Lower leg skin (tissue), 3 donors: Measurements from ENCODE around the gene MYH16.
"Not testable (repeated sequence)": the region's sequence is repeated elsewhere in the genome, so short reads cannot be mapped to it uniquely, and the experiment has no call there.

Source experiments
- CTCF ChIP-seq, 3 donors: fragments of 450-650 bp; IDR thresholded peaks; one replicate each; pipeline ENCODE4 v1.5.1; 2016; ENCODE audit warnings: antibody characterized with exemption in 3 of 3, mild to moderate bottlenecking in 3 of 3, moderate library complexity in 2 of 3
- POLR2A ChIP-seq, 2 donors: fragments of 450-650 bp; IDR thresholded peaks; one replicate each; pipeline ENCODE4 v1.6.1; 2016 to 2017; ENCODE audit warnings: antibody characterized with exemption in 2 of 2, mild to moderate bottlenecking in 1 of 2, moderate library complexity in 1 of 2

- not testable (repeated sequence) for TF ChIP-seq CTCF, POLR2A (IDR thresholded peaks at IDR 0.05)
Observed at GRCh38 chr7:99224263-99224898, 48.3 kb upstream of the MYH16 start.
